ENCODE data around the gene AGMAT. TPM values are rescaled to one million over a fixed set of nuclear protein-coding genes. Genes with fewer than 3 reads are reported as not detected.

Gene AGMAT
- total RNA-seq, 1 donor: 2.2 TPM

DNA sequence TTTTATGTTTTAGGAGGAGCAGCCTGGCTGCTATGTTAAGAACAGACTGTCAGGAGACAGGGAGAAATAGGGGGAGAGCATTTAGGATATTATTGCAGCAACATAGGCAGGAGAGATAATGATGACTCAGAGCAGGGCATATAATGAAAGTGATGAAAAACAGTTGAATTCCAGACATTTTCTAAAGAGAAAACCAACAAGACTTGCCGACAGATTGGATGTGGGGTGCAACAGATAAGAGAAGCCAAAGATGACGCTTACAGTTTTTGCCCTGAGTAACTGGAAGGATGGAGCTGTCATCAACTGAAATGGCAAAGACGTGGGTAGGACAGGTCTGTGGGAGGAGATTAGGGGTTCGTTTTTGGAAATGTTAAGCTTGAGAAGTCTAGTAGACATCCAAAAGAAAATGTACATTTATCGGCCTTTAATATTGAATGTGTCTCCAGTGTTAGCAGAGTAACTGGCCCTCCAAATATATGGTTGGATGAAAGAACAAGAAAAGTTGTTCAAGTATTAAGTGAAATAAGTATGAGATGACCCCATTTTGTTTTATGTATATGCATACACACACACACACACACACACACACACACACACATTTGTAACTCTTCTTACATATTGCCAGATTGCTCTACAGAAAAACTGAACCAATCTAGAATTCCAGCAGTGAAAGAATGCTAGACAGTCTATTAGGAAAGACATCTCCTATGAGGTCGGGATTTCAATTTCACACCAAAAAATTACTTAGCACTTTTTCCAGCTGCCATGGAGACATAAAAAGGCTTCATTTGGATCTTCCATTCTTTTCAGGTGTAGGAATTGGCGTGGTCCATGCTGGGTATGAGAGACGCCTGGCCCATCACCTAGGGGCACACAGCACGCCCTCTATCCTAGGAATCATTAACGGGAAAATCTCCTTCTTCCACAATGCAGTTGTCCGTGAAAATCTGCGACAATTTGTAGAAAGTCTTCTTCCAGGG is 41.0 kb downstream of the AGMAT start:
- no peaks in the 10 kb centered on the region for H3K79me2 ChIP-seq (ENCODE audit: insufficient read depth, low read length)
- H3K4me3 ChIP-seq (ENCODE audit: insufficient read depth, low read length): no peak overlapping the region
- no peaks in the 10 kb centered on the region for H4K20me1 ChIP-seq (ENCODE audit: insufficient read depth, low read length)
- peak overlapping the region; percentile 54 for H3K27ac ChIP-seq (ENCODE audit: low read depth, low read length)
- no peaks in the 10 kb centered on the region for H3K9me3 ChIP-seq (ENCODE audit: low read depth, low read length)
- no peak for TF ChIP-seq CTCF (IDR thresholded peaks at IDR 0.05; ENCODE audit: extremely low read depth, low read depth, low read length)
- peak overlapping the region; percentile 17 for H3K4me2 ChIP-seq (ENCODE audit: insufficient read depth, low read length)
- H3K36me3 ChIP-seq (ENCODE audit: insufficient read depth, low read length): peaks cover 63% of the 10 kb centered on the region
- H3K27me3 ChIP-seq (ENCODE audit: insufficient read depth, low read length): no peaks in the 10 kb centered on the region
- no peak overlapping the region for H2AFZ ChIP-seq (ENCODE audit: low read length)
- peaks cover 13% of the 10 kb centered on the region for H3K4me1 ChIP-seq (ENCODE audit: insufficient read depth, low read length)
- DNase-seq (ENCODE audit: insufficient read length, low spot score, missing footprints): peak; percentile 67

GRCh38 chr1:15543251-15543588 is 41.6 kb downstream of the AGMAT start:
- Histone ChIP-seq H3K79me2 (ENCODE audit: insufficient read depth, low read length) (no peaks in the 10 kb centered on the region), H4K20me1 (ENCODE audit: insufficient read depth, low read length) (no peaks in the 10 kb centered on the region), H3K4me1 (ENCODE audit: insufficient read depth, low read length) (peaks cover 13% of the 10 kb centered on the region), H2AFZ (ENCODE audit: low read length) (no peak overlapping the region), H3K4me3 (ENCODE audit: insufficient read depth, low read length) (no peak overlapping the region), H3K36me3 (ENCODE audit: insufficient read depth, low read length) (peaks cover 57% of the 10 kb centered on the region), H3K27ac (ENCODE audit: low read depth, low read length) (peak overlapping the region; percentile 54), H3K9me3 (ENCODE audit: low read depth, low read length) (no peaks in the 10 kb centered on the region), H3K4me2 (ENCODE audit: insufficient read depth, low read length) (peak overlapping the region; percentile 17), H3K27me3 (ENCODE audit: insufficient read depth, low read length) (no peaks in the 10 kb centered on the region)
- DNase-seq (ENCODE audit: insufficient read length, low spot score, missing footprints): no peak
- no peak for TF ChIP-seq CTCF (IDR thresholded peaks at IDR 0.05; ENCODE audit: extremely low read depth, low read depth, low read length)

DNA sequence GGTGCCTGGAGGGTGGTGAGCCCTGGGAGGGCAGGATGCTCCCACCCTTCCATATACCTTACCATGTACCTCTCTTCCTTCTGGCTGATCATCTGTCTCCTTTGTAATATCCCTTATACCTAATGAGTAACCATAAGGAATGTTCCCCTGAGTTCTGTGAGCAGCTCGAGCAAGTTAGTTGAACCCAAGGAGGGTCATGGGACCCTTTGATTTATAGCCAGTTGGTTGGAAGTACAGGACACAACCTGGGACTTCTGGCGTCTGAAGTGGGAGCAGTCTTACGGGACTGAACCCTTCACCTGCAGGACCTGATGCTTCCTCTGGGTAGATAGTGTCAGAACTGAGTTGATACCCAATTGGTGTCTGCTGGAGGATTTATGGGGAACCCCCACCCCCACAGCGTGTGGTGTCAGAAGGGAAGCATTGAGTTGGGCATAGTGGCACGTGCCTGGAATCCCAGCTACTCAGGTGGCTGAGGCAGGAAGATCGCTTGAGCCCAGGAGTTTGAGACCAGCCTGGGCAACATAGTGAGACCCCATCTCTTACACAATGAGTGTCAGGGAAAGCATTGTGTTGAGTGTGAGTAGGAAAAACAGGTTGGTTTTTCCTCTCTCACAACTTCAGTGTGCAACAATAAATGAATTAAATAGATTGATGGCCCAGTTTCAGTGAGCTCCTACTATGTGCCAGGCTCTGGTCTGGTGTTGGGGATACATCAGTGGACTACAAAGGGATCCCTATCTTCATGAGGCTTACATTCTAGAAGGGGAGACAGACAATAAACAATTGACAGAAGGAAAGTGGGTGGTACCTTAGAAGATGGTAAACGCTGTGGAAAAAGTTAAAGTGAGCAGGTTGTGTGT is 42.2 kb downstream of the AGMAT start:
- DNase-seq (ENCODE audit: insufficient read length, low spot score, missing footprints): peak; percentile 4
- Histone ChIP-seq H3K79me2 (ENCODE audit: insufficient read depth, low read length) (no peaks in the 10 kb centered on the region), H4K20me1 (ENCODE audit: insufficient read depth, low read length) (no peaks in the 10 kb centered on the region), H3K9me3 (ENCODE audit: low read depth, low read length) (no peaks in the 10 kb centered on the region), H3K4me3 (ENCODE audit: insufficient read depth, low read length) (no peak overlapping the region), H3K27ac (ENCODE audit: low read depth, low read length) (peak overlapping the region; percentile 54), H3K4me2 (ENCODE audit: insufficient read depth, low read length) (peak overlapping the region; percentile 17), H2AFZ (ENCODE audit: low read length) (no peak overlapping the region), H3K36me3 (ENCODE audit: insufficient read depth, low read length) (peaks cover 54% of the 10 kb centered on the region), H3K27me3 (ENCODE audit: insufficient read depth, low read length) (no peaks in the 10 kb centered on the region), H3K4me1 (ENCODE audit: insufficient read depth, low read length) (peaks cover 13% of the 10 kb centered on the region)
- no peak for TF ChIP-seq CTCF (IDR thresholded peaks at IDR 0.05; ENCODE audit: extremely low read depth, low read depth, low read length)

Measured in osteoblast (primary cell).